ENCODE data around the gene PRPH.
"Not testable (repeated sequence)": the region's sequence is repeated elsewhere in the genome, so short reads cannot be mapped to it uniquely, and the experiment has no call there.

Gene PRPH

DNA sequence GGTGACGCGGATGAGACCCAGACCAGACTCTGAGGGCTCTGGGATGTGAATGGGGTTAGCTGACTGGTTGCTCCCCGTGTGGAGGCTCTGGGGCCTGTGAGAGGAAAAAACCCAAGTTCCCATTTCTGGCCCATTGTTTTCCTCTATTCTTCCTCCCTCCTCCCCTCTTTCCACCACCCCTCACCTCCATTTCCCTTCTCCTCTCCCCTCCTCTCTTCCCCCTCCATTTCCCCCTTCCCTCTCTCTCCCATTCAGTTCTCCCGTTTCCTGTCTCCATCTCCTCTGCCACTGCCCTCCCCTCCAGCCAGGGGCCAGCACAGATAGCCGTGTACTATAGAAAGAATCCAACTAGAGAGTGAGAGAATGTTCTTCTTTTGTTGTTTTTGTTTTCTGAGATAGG lies 12.6 kb upstream of the PRPH start:
- Histone ChIP-seq H3K9me3 (ENCODE audit: control insufficient read depth, low read length) (no peaks in the 10 kb centered on the region), H3K4me1 (ENCODE audit: control insufficient read depth, insufficient read depth, low read length) (no peaks in the 10 kb centered on the region), H3K27me3 (ENCODE audit: control insufficient read depth, insufficient read depth, low read length) (no peaks in the 10 kb centered on the region), H3K9ac (ENCODE audit: low read length) (no peak overlapping the region), H3K36me3 (ENCODE audit: control insufficient read depth, insufficient read depth, low read length) (no peaks in the 10 kb centered on the region), H3K4me3 (ENCODE audit: low read length) (no peak overlapping the region)

DNA sequence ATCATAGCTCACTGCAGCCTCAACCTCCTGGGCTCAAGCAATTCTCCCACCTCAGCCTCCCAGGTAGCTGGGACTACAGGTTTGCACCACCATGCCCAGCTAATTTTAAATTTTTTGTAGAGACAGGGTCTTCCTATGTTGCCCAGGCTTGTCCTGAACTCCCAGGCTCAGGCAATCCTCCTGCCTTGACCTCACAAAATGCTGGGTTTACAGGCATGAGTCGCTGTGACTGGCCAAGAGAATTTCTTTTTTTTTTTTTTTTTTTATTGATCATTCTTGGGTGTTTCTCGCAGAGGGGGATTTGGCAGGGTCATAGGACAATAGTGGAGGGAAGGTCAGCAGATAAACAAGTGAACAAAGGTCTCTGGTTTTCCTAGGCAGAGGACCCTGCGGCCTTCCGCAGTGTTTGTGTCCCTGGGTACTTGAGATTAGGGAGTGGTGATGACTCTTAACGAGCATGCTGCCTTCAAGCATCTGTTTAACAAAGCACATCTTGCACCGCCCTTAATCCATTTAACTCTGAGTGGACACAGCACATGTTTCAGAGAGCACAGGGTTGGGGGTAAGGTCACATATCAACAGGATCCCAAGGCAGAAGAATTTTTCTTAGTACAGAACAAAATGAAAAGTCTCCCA lies 12.1 kb upstream of the PRPH start:
- not testable (repeated sequence) for H3K9ac ChIP-seq (ENCODE audit: low read length); H3K4me1 ChIP-seq (ENCODE audit: control insufficient read depth, insufficient read depth, low read length); H3K27me3 ChIP-seq (ENCODE audit: control insufficient read depth, insufficient read depth, low read length); H3K36me3 ChIP-seq (ENCODE audit: control insufficient read depth, insufficient read depth, low read length); H3K9me3 ChIP-seq (ENCODE audit: control insufficient read depth, low read length); H3K4me3 ChIP-seq (ENCODE audit: low read length)

- H3K4me3 ChIP-seq (ENCODE audit: low read length): no peak overlapping the region
These were observed 11.2 kb upstream of the PRPH start for GRCh38 chr12:49283541-49284429.

GRCh38 chr12:49284672-49285071 lies 10.3 kb upstream of the PRPH start:
- no peaks in the 10 kb centered on the region for H3K4me1 ChIP-seq (ENCODE audit: control insufficient read depth, insufficient read depth, low read length)
- H3K27me3 ChIP-seq (ENCODE audit: control insufficient read depth, insufficient read depth, low read length): peaks cover 6% of the 10 kb centered on the region
- H3K4me3 ChIP-seq (ENCODE audit: low read length): no peak overlapping the region
- H3K36me3 ChIP-seq (ENCODE audit: control insufficient read depth, insufficient read depth, low read length): no peaks in the 10 kb centered on the region
- no peaks in the 10 kb centered on the region for H3K9me3 ChIP-seq (ENCODE audit: control insufficient read depth, low read length)
- H3K9ac ChIP-seq (ENCODE audit: low read length): no peak overlapping the region

More at GRCh38 chr12:49283541-49284429, 11.2 kb upstream of the PRPH start:
- no peak overlapping the region for H3K9ac ChIP-seq (ENCODE audit: low read length)
- H3K9me3 ChIP-seq (ENCODE audit: control insufficient read depth, low read length): no peaks in the 10 kb centered on the region
- H3K27me3 ChIP-seq (ENCODE audit: control insufficient read depth, insufficient read depth, low read length): peaks cover 4% of the 10 kb centered on the region
- no peaks in the 10 kb centered on the region for H3K36me3 ChIP-seq (ENCODE audit: control insufficient read depth, insufficient read depth, low read length)
- H3K4me1 ChIP-seq (ENCODE audit: control insufficient read depth, insufficient read depth, low read length): no peaks in the 10 kb centered on the region

- Histone ChIP-seq H3K9me3 (ENCODE audit: control insufficient read depth, low read length) (no peaks in the 10 kb centered on the region), H3K36me3 (ENCODE audit: control insufficient read depth, insufficient read depth, low read length) (no peaks in the 10 kb centered on the region), H3K4me1 (ENCODE audit: control insufficient read depth, insufficient read depth, low read length) (peaks cover 7% of the 10 kb centered on the region), H3K4me3 (ENCODE audit: low read length) (no peak overlapping the region), H3K9ac (ENCODE audit: low read length) (no peak overlapping the region), H3K27me3 (ENCODE audit: control insufficient read depth, insufficient read depth, low read length) (peaks cover 6% of the 10 kb centered on the region)
These were observed 7.1 kb upstream of the PRPH start for GRCh38 chr12:49287876-49288275.

- peaks cover 12% of the 10 kb centered on the region for H3K4me1 ChIP-seq (ENCODE audit: control insufficient read depth, insufficient read depth, low read length)
- no peak overlapping the region for H3K4me3 ChIP-seq (ENCODE audit: low read length)
- H3K36me3 ChIP-seq (ENCODE audit: control insufficient read depth, insufficient read depth, low read length): no peaks in the 10 kb centered on the region
- H3K27me3 ChIP-seq (ENCODE audit: control insufficient read depth, insufficient read depth, low read length): peaks cover 10% of the 10 kb centered on the region
- no peaks in the 10 kb centered on the region for H3K9me3 ChIP-seq (ENCODE audit: control insufficient read depth, low read length)
- H3K9ac ChIP-seq (ENCODE audit: low read length): no peak overlapping the region
These were observed 6.5 kb upstream of the PRPH start for GRCh38 chr12:49288412-49288853.

DNA sequence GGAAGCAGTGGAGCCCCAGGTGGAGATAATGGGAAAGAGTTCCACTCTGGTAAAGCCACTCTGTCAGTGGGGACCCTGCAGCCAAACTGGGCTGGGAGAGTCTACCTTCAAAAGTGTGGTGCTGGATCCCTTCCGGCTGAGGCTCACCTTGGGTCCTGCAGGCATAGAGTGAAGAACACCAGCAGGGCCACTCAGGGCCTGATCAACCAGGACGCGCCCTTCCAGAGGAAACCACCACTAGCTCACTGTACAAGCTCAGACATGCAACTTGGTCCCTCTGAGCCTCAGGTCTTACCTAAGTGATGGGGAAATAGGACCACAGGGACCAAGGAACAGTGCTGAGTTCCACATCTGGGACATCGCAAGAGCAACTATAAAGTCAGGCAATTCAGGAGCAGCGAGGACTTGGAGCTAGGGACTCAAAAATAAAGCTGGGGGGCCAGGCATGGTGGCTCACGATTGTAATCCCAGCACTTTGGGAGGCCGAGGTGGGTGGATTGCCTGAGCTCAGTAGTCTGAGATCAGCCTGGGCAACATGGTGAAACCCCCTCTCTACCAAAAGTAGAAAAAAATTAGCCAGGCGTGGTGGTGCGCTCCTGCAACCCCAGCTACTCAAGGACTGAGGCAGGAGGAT lies 5.9 kb upstream of the PRPH start:
- H3K36me3 ChIP-seq (ENCODE audit: control insufficient read depth, insufficient read depth, low read length): no peaks in the 10 kb centered on the region
- H3K9me3 ChIP-seq (ENCODE audit: control insufficient read depth, low read length): no peaks in the 10 kb centered on the region
- peaks cover 16% of the 10 kb centered on the region for H3K27me3 ChIP-seq (ENCODE audit: control insufficient read depth, insufficient read depth, low read length)
- H3K9ac ChIP-seq (ENCODE audit: low read length): no peak overlapping the region
- no peak overlapping the region for H3K4me3 ChIP-seq (ENCODE audit: low read length)
- H3K4me1 ChIP-seq (ENCODE audit: control insufficient read depth, insufficient read depth, low read length): peaks cover 18% of the 10 kb centered on the region

- H3K27me3 ChIP-seq (ENCODE audit: control insufficient read depth, insufficient read depth, low read length): peaks cover 53% of the 10 kb centered on the region
These were observed 2.3 kb upstream of the PRPH start for GRCh38 chr12:49292729-49293055.

DNA sequence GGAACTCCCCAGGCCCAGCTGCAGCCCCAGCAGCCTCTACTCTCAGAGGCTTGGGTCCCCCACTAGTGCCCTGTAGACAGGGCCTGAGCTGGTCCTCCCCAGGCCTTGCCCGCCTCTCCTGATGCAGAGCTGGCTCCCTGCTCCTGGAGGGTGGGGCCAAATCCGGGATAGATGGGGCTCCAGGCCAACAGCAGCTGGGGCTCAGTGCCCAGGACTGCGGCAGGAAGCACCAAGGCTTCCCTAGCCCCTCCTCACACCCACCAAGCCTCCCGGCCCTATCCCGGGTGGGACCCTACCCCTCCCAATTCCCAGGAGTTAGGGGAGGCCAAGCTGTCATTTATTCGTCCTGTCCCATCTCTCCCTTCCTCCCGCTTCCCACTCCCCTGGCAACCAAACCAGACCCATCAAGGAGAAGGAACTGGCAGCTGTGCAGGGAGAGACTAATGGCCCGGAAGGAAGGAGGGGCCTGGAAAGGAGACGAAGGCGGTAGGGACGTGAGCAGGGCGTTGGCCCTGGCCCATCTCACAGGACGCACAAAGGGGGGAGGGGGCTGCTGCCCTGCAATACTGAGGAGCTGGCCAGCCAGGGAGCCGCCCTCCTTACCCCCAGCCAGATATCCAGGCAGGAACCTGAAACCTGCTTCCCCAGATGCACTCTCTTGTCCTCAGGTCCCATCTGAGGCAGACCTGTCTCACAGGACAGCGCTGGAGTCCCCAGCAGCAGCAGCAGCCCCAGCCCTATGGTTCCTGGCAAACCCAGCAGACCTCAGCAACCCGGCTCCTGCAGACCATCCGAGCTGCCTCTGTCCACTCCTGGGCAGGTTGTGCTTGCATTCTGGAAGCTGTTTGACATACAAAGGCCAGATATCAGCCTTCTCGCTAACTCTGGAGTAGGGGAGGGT lies 1.6 kb upstream of the PRPH start:
- Histone ChIP-seq H3K4me1 (ENCODE audit: control insufficient read depth, insufficient read depth, low read length) (peaks cover 48% of the 10 kb centered on the region), H3K36me3 (ENCODE audit: control insufficient read depth, insufficient read depth, low read length) (no peaks in the 10 kb centered on the region), H3K9me3 (ENCODE audit: control insufficient read depth, low read length) (no peaks in the 10 kb centered on the region), H3K27me3 (ENCODE audit: control insufficient read depth, insufficient read depth, low read length) (peaks cover 59% of the 10 kb centered on the region), H3K9ac (ENCODE audit: low read length) (peak overlapping the region; percentile 15), H3K4me3 (ENCODE audit: low read length) (no peak overlapping the region)

More at GRCh38 chr12:49292729-49293055, 2.3 kb upstream of the PRPH start:
- Histone ChIP-seq H3K4me1 (ENCODE audit: control insufficient read depth, insufficient read depth, low read length) (peaks cover 45% of the 10 kb centered on the region), H3K9ac (ENCODE audit: low read length) (no peak overlapping the region), H3K4me3 (ENCODE audit: low read length) (no peak overlapping the region), H3K36me3 (ENCODE audit: control insufficient read depth, insufficient read depth, low read length) (no peaks in the 10 kb centered on the region), H3K9me3 (ENCODE audit: control insufficient read depth, low read length) (no peaks in the 10 kb centered on the region)

DNA sequence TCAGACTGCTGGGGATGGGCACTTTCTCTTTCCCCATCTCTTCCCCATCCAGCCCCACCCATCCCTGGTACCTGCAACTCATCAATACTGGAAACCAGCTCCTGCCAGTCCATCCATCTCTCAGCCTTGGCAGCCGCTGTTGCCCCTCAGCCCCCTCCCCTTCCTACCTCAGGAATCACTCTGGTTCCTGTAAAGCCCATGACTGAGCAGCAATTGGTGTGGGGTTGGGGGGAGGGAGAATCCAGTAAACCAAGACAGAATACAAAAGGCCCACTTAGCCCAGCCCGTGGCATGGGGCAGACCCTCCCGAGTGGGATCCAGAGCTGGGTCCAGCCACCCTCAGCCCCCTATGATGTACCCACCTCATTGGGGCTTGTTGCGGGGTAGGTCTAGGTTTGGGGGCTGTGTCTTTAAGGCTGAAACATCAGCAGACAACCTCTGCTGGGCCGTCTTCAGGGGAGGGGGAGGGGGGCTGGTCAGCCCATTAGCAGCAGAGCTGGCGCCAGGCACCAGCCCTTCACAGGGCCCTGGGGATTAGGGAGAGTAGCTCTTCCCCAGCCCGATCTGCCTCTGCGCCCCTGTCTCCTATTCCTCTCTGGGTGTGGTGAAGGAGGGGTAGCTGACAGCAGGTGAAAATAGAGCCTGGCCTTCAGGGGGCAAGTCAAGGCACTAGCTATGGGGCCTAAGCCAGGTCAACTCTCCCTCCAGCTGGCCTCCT lies 702 bp upstream of the PRPH start:
- Histone ChIP-seq H3K9ac (ENCODE audit: low read length) (peak overlapping the region; percentile 15), H3K9me3 (ENCODE audit: control insufficient read depth, low read length) (no peaks in the 10 kb centered on the region), H3K4me1 (ENCODE audit: control insufficient read depth, insufficient read depth, low read length) (peaks cover 48% of the 10 kb centered on the region), H3K36me3 (ENCODE audit: control insufficient read depth, insufficient read depth, low read length) (no peaks in the 10 kb centered on the region), H3K4me3 (ENCODE audit: low read length) (no peak overlapping the region), H3K27me3 (ENCODE audit: control insufficient read depth, insufficient read depth, low read length) (peaks cover 58% of the 10 kb centered on the region)

DNA sequence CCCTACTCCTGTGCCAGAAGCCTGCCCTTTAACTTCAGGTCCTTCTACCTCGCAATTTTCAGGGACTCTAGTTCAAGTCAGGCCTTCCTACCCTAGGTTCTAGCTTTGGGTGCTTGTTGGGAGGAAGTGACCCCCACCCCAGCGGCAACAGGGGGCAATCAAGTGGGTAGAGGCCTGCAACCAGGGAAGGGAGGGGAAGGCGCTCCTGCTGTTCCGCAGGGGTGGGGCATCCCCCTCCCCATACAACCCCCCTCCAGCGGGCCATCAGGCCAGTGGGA lies 204 bp upstream of the PRPH start:
- peaks cover 58% of the 10 kb centered on the region for H3K27me3 ChIP-seq (ENCODE audit: control insufficient read depth, insufficient read depth, low read length)
- no peaks in the 10 kb centered on the region for H3K36me3 ChIP-seq (ENCODE audit: control insufficient read depth, insufficient read depth, low read length)
- no peaks in the 10 kb centered on the region for H3K9me3 ChIP-seq (ENCODE audit: control insufficient read depth, low read length)
- H3K4me3 ChIP-seq (ENCODE audit: low read length): no peak overlapping the region
- H3K9ac ChIP-seq (ENCODE audit: low read length): no peak overlapping the region
- H3K4me1 ChIP-seq (ENCODE audit: control insufficient read depth, insufficient read depth, low read length): peaks cover 48% of the 10 kb centered on the region
